HG03521 (cell line): Measurements from ENCODE around the gene PCGF1.

Source experiments
- ATAC-seq: cut with Tn5 transposase; IDR thresholded peaks from one replicate; pipeline ENCODE4 v1.9.1; 2021; ENCODE audit warnings: mild to moderate bottlenecking, moderate library complexity; ENCODE audit not compliant: unreplicated experiment

Gene PCGF1

DNA sequence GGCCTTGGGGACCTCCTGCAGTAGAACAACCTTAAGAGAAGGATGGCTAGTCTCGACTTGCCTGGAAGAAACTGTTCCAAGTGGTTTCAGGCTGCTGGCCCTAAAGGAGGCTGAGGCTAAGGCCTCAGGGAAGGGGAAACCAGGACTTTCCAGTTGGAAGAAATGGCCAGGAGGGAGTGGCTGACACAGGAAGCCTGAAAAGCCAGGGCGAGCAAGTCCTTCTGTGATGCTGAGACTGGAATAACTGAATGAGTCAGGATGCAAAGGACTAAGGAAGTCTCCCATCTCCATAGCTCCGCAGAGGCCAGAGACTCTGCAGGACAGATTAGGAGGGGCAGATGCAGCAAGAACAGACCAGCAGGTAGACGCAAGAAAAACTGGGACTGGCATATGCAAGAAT is 29.6 kb upstream of the PCGF1 start:
- no peak for ATAC-seq

DNA sequence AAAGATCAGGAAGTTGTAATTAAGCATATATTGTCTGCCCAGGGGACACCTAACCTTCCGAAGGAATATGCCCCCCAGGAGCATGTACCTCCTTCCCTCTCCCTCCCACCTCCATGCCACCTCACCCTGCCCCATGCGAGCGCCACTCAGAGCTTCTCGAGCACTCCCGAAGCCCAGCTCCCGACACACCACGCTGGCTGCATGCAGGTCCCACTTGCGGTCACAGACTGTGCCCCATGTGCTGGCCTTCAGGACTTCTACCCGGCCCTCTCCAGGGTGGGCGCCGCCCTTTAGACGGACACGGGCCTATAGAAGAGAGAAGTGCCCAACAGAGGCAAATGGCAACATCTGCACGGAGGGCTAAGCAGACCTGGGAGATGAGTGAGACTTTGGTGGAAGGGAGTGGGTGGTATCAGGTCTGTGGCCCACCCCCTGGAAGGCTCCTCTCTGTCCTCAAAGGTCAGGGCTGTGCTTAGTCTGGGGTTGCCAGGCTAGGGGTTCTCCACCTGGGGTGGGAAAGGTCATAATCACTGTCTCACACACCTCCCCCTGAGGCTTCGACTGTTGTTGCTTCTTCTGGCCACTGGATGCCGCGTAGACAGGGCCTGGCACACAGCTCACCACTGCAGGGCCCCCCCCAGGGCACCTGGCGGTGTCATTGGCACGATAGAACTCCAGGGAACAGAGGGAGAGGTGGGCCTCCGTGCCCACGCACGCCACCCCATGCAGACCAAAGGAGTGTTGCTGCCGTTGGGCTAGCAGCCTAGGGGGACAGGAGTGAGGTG is 28.9 kb upstream of the PCGF1 start:
- no peak for ATAC-seq

DNA sequence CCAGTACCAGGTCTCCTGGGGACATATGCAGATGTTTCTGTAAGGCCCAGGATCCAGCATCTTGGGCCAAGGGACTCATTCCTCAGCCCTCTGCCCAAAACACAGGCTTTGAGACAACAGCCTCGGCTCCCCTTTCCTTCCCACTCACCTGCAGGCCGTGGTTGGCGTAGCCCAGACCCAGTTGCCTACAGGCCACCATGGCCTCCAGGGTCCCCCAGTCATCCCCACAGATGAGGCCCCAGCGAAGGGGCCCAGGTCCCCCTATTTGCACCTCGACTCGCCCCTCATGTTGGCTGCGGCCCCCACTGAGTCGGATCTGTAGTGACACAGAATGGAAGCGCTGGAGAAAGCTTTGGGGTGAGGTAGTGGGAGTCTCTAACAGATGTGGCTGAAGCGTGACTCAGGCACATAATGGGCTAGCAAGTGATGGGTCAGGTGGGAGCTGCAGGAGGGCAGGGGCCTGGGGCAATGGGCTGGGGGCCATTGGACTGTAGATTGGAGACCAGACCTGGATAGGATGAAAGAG is 28.0 kb upstream of the PCGF1 start:
- ATAC-seq, result no peak

DNA sequence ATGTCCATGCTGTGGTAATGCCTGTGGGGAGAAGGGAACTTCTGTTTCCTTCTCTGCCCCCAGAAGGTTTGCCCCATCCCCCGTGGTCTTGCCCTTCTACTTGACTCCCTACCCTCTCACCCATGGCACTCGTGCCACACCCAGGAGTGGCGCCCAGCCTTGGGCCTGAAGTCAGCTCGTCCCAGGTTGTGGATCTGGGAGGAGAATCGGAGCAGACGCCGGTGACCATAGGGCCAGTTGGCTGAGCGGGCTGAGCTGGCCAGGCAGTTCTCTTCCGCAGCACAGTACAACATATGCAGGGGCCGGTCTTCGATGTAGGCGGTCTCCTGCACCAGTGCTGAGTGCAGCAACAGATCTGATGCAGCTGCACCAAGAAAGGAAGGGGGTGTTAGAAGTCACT is 26.9 kb upstream of the PCGF1 start:
- no peak for ATAC-seq

DNA sequence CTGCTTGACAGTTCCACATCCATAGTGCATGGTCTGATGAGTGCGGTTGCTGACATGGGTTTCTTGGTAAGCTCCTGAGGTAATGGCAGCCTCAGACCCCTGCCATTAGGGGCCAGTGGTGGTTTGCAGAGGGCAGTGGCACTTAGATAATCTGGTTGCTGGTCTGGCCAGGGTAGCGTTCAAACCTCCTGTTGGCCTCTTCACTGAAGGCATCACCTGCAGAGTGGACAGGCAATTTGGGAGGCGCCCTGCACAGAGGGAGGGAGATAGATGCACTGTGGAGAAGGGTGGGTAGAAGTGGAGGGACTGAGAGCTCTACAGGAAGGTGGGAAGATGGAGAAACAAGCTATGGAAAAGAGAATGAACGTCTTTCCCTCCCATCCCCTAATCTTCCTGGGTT is 26.0 kb upstream of the PCGF1 start:
- ATAC-seq, result no peak

DNA sequence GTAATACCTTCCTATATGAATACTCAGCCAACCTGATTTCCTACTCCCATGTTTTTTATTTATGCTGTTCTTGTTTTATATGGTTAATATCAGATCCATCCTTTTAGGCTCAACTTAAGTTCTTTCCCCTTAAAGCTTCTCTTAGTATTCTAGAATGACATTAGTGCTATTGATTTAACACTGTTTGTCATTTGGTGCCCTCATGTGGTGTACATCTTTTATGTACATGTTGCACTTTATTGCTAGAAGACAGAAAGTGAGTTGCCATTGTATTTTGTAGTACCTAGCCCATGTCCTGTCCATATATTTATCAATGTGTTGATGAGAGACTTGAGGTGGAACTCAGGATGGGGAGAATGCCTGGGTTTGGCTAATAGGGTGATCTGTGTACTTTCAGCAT is 24.7 kb upstream of the PCGF1 start:
- ATAC-seq, result no peak

DNA sequence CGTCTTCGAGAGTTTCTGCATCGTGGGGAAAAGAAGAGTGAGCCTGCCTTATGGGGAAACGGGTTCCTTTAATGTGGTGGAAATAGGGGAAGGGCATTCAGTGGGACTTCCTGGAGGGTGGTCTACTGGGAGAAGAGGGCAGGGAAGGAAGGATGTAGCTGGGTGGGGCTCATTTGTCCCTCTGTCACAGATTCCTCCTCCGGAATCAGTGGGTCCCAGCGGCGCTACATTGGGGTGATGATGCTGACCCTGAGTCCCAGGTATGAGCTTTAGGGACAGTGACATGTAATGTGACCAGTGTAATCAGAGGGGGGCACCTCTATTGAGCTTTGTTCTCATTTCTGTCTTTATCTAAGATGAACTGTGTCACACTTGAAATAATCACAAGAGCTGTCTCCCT is 24.2 kb upstream of the PCGF1 start:
- no peak for ATAC-seq

DNA sequence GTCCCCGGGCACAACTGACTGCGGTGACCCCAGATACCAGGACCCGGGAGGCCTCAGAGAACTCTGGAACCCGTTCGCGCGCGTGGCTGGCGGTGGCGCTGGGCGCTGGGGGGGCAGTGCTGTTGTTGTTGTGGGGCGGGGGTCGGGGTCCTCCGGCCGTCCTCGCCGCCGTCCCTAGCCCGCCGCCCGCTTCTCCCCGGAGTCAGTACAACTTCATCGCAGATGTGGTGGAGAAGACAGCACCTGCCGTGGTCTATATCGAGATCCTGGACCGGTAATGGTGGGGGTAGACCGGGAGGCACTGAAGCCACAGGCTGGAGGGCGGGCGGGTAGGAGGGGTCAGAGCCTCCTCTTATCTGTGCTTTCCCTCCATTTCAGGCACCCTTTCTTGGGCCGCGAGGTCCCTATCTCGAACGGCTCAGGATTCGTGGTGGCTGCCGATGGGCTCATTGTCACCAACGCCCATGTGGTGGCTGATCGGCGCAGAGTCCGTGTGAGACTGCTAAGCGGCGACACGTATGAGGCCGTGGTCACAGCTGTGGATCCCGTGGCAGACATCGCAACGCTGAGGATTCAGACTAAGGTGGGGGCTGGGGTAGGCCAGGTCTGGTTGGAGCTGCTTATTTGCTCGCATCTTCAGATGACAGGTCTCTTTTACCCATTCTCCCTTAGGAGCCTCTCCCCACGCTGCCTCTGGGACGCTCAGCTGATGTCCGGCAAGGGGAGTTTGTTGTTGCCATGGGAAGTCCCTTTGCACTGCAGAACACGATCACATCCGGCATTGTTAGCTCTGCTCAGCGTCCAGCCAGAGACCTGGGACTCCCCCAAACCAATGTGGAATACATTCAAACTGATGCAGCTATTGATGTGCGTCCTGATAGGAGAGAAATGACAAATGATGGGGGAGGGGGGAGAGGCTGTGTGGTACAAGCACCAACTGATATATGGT is 23.0 kb upstream of the PCGF1 start:
- peak; percentile 16 for ATAC-seq

DNA sequence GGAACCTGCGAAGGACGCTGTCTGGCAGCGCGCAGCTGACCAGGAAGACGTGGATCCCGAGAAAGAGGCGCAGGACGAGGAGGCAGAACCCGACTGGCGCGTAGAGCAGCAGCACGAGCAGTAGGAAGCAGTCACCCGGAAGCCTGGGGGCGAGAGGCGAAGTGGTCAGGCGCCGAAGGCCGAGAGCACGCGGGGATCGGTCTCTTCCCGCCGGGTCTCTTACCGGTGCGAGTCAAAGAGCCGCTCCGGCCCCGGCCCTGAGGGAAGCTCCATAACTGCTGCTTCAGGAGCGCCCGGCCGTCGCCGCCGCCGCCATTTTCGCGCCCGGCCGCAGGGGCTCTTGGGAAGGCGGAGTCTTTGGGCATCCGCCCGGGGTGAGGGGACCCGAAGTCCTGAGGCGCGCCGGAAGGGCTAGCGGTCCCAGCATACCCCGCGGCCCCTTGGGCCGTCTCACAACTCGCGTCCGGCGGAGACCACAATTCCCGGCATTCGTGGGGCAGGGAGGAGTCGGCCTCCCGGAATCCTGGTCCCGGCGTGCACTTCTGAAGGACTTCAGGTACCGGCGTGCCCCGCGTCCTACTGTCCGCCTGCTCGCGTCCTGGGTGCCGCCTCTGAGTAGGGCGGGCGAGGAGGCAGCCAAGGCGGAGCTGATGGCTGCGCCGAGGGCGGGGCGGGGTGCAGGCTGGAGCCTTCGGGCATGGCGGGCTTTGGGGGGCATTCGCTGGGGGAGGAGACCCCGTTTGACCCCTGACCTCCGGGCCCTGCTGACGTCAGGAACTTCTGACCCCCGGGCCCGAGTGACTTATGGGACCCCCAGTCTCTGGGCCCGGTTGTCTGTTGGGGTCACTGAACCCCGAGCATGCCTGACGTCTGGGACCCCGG is 22.1 kb upstream of the PCGF1 start, which contains the start of the genes AUP1 and HTRA2:
Gene AUP1, minus strand, starts transcription at position 350 of the 882 bp plus-strand sequence. Its CDS starts 77 bp downstream, at position 273.
Gene HTRA2, plus strand, starts transcription at position 577 of the 882 bp plus-strand sequence. Its CDS starts 74 bp downstream, at position 651.
- peak; percentile 77 for ATAC-seq

DNA sequence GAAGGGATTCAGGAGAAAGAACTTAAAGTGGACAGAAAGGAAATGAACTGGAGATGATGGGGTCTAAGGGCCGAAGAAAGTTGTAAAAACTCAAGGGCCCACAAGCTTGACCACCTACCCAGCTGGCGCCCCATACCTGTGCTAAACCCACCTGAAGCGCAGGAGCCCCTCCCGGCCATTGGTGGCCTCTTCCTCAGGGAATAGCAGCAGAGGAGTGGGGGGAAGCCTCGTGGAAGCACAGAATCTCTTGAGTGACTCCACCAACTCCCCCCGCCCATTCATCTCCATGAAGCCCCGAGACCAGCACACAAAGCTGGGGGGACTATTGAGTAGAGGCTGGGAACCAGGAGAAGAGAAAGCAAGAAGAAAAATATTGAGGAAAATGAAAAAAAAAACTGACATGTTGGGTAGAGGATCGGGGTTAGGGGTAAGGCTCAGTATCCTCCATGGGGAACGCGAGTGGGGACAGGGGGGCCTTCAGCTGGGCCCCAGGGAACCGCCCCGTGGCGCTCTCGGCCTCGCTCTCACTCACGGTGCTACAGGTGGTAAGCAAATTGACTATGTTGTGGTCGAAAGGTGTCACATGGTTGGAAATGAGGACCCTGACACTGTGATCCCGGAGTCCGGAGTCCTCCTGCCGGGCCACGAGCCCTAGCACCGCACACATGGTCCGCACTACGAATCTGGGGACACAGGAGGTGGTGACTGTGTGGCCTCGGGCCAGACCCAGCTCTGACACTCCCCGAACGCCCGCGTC is 21.3 kb upstream of the PCGF1 start:
- peak; percentile 4 for ATAC-seq

DNA sequence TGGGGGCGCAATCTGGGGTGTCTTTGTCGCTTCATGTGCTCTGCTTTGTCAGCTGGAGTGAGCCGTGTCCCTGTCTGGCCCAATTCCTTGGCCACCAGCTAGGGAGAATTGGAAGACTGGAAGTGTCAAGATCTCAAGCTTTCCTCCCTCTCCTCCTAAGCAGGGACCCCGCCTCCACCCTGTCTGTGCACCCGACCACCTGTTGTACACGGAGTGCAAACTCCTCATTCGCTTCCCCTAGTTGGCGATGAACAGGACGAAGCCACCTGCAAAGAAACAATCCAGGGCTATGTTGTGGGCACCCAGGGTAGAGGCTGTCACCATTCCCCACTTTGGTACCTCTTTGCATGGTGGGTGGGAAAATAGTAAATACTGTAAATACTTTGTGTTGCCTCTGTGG is 20.2 kb upstream of the PCGF1 start:
- ATAC-seq, result no peak

DNA sequence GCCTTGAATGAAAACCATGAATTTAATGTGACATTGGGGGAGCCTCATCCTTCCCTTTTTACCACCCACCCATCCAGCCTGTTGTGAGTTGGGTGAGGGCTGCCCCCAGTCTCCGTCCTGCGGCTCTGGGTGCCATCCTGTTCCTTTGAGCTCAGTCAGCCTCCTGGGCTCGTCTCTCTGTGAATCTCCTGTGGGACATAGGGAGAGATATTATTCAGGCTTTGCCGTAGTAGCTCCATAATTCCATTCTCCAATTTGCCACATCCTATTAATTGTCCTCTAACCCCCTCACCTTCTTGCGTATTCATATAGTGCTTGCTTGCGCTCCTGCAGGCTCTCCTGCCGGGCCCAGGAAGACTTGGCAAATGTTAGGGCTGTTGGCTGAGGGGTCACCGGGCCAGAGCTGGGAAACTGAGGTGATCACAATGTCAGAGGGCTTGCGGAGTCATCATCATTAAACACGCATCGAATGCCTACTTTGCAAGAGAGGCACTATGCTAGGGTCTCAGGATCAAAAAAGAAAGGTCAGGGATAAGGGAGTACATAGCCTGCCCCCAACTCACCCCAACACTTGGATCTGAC is 19.2 kb upstream of the PCGF1 start:
- ATAC-seq, result no peak

DNA sequence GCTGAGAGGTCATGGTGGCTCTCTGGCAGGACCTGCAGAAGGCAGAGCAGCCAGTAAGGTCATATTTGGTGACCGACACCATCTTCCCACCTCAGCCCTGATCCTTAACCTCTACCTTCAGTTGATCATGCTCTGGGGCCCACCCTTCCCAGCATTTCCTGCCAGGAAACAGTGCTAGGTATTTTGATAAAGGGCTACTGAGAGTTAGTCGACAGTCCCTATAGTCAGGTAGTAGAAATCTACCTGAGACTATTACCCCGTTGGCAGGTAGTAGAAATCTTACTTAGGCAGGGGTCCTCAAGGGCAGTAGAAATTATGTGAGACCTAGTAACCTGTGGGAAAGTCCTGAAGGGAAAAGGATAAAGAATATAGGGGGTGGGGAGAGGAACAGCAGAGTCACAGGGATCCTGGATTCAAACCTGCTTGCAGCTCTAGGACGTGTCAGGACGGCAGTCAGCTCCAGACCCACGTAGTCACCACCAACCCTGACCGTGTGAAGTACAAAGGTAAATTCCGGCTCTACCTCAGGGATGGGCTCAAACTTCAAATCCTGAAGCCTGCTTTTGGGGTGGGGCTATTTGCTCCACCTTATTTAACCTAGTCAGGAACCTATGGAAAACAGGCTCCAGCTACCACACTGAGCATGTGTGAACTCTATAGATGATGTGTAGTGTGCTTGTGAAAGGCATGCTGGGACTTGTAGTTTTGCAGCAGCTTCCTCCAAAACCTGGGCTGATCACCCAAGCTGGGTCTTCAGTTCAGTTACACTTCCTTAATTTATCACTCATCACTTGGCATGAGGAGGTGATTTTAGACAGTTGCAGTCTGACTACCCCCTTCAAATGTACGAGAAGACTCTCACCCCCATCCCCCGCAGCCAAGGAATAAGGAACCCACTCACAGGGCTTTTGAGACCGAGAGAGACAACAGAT is 18.5 kb upstream of the PCGF1 start, which contains the start of gene DQX1:
Gene DQX1, minus strand, starts transcription at position 515 of the 932 bp plus-strand sequence. Its CDS starts 502 bp downstream, at position 13.
- no peak for ATAC-seq

DNA sequence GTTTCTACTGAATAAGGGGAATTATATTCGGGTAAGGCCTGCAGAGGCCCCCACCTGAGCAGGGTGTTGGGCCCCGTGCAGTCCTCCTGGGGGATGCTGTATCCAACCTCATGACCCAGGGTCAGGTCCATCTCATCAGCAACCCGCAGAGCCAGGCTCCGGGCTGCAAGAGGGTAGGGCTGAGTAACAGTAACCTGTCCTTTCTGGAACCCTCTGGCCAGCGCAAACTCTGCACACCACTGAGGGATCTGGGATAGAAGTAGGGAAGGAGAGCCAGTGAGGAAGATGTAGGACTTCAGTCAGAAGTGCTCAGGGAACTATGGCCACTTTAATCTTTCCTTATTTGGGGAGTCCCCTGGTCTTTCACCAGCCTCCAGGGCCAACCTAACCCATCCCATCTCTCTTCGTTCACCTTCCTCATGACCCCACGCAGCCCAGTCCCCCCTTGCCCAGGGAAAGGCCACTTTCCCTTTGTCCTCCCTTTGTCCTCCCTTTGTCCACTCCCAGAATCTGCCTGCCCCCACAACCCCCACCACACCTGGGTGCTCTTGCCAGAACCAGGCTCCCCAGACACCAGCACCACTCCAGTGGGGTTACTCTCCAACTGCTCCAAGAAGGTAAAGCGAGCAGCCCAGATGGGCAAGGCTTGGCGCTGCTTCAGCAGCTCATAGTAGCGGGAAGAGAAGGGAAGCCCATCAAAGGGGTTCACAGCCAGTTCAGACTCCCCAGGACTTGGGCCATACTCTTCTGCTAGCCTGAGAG is 17.6 kb upstream of the PCGF1 start:
- no peak for ATAC-seq

DNA sequence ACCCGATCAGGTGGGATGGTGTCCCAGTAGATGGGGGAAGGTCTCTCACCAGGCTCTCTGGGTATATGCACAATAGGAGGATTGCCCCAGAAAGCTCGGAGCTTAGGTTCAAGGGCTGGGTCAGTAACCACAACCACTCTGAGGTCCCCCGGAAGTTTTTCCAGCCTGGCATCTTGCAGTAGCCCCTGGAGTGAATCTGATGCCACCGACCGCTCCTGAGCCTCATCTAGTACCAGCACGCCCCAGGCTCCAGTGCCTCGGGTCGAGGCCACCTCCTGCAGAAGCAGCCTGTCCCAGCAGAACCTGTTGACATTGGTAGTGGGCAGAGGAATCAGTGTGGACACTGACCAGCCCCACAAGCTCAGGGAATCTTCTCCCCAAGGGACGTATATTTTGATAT is 16.5 kb upstream of the PCGF1 start:
- ATAC-seq, result no peak

DNA sequence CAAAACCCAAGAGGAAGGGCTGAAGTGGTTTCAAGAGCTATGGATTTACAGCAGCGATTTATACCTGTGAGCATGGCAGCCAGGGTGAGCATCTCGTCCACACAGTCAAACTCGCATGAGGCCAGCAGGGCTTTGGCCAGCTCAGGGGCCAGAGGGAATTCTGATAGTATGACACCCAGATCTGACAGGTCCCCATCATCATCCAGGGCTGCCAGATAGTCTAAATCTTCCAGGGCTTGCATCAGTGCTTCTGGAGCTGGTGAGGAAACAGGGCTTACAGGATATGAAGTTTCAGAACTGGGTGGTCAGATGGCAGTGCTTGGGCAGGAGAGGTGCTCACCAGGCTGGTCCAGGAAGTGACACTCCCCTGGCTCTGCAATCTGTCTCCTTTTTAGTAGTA is 15.0 kb upstream of the PCGF1 start:
- ATAC-seq, result no peak

DNA sequence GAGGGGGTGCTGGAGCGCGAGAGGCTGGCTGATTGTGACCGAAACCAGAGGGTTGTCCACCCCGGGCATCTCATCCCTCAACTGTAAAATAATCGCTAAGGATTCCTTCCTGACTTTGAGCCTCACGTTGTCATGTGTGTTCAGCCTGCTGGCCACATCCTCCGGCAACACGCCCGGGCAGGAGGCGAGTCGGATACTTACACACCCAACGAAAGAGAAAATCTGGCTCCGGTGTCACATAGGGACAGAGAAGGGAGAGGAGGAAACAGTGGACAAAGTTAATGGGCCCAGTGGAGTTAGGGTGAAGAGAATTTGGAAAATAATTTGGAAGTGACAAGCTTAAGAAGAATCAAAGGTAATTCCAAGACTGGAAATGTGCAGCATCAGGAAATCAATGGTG is 9.2 kb upstream of the PCGF1 start:
- no peak for ATAC-seq
